LNCAP (cell line): ENCODE results near the gene ARHGEF26.

Experiments used
- TF ChIP-seq, protein P1 (sequence below): fragments of 450-650 bp; IDR thresholded peaks from 2 replicates; pipeline ENCODE4 v1.5.1; 2017; ENCODE audit warnings: mild to moderate bottlenecking

ARHGEF26 gene

GRCh38 chr3:154131830-154132229 lies 10.6 kb downstream of the ARHGEF26 start:
- TF ChIP-seq, protein P1, sequence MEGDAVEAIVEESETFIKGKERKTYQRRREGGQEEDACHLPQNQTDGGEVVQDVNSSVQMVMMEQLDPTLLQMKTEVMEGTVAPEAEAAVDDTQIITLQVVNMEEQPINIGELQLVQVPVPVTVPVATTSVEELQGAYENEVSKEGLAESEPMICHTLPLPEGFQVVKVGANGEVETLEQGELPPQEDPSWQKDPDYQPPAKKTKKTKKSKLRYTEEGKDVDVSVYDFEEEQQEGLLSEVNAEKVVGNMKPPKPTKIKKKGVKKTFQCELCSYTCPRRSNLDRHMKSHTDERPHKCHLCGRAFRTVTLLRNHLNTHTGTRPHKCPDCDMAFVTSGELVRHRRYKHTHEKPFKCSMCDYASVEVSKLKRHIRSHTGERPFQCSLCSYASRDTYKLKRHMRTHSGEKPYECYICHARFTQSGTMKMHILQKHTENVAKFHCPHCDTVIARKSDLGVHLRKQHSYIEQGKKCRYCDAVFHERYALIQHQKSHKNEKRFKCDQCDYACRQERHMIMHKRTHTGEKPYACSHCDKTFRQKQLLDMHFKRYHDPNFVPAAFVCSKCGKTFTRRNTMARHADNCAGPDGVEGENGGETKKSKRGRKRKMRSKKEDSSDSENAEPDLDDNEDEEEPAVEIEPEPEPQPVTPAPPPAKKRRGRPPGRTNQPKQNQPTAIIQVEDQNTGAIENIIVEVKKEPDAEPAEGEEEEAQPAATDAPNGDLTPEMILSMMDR = no peak

DNA sequence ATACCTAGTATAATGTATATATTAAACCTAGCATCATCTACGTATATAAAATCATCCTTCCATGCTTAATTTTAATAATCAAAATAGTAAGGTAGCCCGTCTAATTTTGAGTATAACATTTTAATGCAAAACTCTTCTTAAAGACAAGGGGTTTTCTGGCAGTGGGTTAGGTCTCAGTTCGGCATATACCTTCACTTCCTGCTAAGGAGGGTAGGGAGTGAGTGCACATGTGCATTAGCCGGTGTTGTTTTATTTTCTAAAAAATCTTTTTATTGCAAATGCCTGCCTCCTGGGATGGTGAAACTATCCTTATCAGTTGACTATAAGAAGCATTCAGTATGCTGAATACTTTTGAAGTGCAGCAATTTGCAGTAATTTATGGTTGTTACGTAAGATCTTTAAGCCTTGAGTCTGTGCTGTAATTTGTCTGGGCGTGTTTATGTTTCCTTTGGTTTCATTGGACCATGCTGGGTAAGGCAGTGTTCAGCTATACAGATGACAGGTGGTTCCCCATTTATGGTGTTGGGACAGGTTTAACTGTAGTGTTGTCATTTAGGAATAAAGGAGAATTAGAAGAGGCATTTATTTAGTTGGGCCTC lies 11.7 kb downstream of the ARHGEF26 start:
- TF ChIP-seq, protein P1 = no peak

- TF ChIP-seq, protein P1 = no peak
Measured at GRCh38 chr3:154135511-154136173, 14.5 kb downstream of the ARHGEF26 start.

GRCh38 chr3:154137036-154137435 lies 15.8 kb downstream of the ARHGEF26 start:
- TF ChIP-seq, protein P1 = no peak

DNA sequence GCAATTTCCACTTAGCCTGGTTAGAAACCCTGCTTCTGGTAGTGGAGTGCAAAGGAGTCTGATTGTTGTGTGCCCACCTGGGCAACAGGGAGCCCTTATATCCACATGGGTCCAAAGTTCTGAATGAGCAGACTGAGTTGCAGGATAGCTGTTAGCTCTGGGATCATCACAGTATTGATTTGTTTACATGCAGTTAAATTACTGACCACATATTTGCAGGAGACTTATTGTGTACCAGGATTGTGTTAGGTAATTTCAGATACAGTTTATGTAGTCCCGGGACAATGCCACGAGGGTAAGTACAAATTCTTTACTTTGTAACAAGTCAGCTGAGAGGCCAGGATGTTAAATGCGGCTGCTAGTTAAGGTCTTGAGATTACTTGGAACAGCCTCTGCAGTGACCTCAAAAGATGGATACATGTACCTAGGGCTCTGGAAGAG lies 18.8 kb downstream of the ARHGEF26 start:
- TF ChIP-seq, protein P1 = no peak

DNA sequence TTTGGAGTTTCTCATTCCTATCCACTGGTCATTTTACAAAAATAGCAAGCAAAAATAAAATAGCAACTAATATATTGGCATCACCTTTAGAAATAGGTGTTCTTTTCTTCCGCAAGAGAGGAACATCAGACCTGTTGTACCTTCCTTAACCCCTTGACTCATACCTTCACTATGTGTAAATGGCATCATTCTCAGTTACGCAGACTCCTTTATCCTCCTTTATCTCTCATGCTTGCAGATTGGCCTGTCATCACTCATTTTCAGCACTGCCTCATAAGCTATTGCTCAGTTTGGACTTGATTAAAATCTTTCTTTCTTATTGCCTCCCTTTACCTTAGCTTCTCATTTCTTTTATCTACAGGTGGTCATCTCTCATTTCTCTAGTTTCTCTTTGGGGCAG lies 21.4 kb downstream of the ARHGEF26 start:
- TF ChIP-seq, protein P1 = no peak

- TF ChIP-seq, protein P1 = no peak
Measured at GRCh38 chr3:154143873-154144272, 22.7 kb downstream of the ARHGEF26 start.
